Panc1 (cell line): Measurements from ENCODE around the gene ADAMTS2. TPM values are rescaled to one million over a fixed set of nuclear protein-coding genes. Genes with fewer than 3 reads are reported as not detected.

Experiments
- ATAC-seq: fragments of 200-7000 bp; cut with Tn5 transposase; 2 replicates; pipeline ENCODE4 v1.9.1; 2020; ENCODE audit warnings: mild to moderate bottlenecking, moderate library complexity
- BruUV-seq: library from RNA; stranded (reverse); fragments of 400-500 nt; replicated peaks from 2 replicates; lab custom pipeline; 2021; lab: Mats Ljungman, UMichigan
- CTCF ChIA-PET: fragments of 300-600 bp; sonication (Branson Sonifier 250); formaldehyde crosslinking; loops from one replicate; lab custom pipeline; 2022; ENCODE audit warnings: antibody characterized with exemption; lab: Charles Lee
- POLR2A ChIA-PET: fragments of 300-600 bp; sonication (Branson Sonifier 250); formaldehyde crosslinking; loops from one replicate; lab custom pipeline; 2022; ENCODE audit warnings: antibody characterized with exemption; lab: Charles Lee
- DNase-seq: peaks from one replicate; pipeline ENCODE4 v3.0.0-alpha.2; 2010; ENCODE audit warnings: low read depth, low spot score
- H3K27ac ChIP-seq: 2 replicates; pipeline ENCODE4 v1.5.1; 2011; ENCODE audit warnings: mild to moderate bottlenecking, low read length, inconsistent platforms
- H3K27me3 ChIP-seq: fragments of 200-500 bp; sonication (Bioruptor generic); 2 replicates; pipeline ENCODE4 v1.6.0; 2014; ENCODE audit warnings: low read length, inconsistent platforms; ENCODE audit not compliant: control insufficient read depth, insufficient read depth
- H3K36me3 ChIP-seq: fragments of 200-500 bp; sonication (Bioruptor generic); 2 replicates; pipeline ENCODE4 v1.5.1; 2014; ENCODE audit warnings: inconsistent platforms, mild to moderate bottlenecking, low read length, moderate library complexity; ENCODE audit not compliant: control insufficient read depth, insufficient read depth
- H3K4me1 ChIP-seq: 2 replicates; pipeline ENCODE4 v1.5.1; 2011; ENCODE audit warnings: inconsistent platforms, mild to moderate bottlenecking, low read length, moderate library complexity; ENCODE audit not compliant: control insufficient read depth, insufficient read depth
- H3K4me3 ChIP-seq, 2 experiments: 2 replicates each; pipeline ENCODE4 v1.5.1; 2011 to 2012; ENCODE audit warnings: low read depth in 2 of 2, low read length in 2 of 2, mild to moderate bottlenecking in 2 of 2, inconsistent platforms in 1 of 2, moderate library complexity in 1 of 2
- H3K9me3 ChIP-seq: fragments of 200-500 bp; sonication (Bioruptor generic); 2 replicates; pipeline ENCODE4 v1.5.1; 2014; ENCODE audit warnings: low read depth, mild to moderate bottlenecking, inconsistent platforms, low read length, moderate library complexity; ENCODE audit not compliant: control insufficient read depth, insufficient read depth
- POLR2AphosphoS5 ChIP-seq: IDR thresholded peaks from 2 replicates; pipeline ENCODE4 v1.6.1; 2012; ENCODE audit warnings: mild to moderate bottlenecking, low read depth, low read length, moderate library complexity
- SIN3A ChIP-seq: IDR thresholded peaks from 2 replicates; pipeline ENCODE4 v1.6.1; 2012; ENCODE audit warnings: low read depth, mild to moderate bottlenecking, low read length, moderate library complexity, borderline replicate concordance; ENCODE audit not compliant: insufficient read depth
- TCF7L2 ChIP-seq: IDR thresholded peaks from 2 replicates; pipeline ENCODE4 v1.6.1; 2011; ENCODE audit warnings: mild to moderate bottlenecking, low read depth, low read length, inconsistent platforms
- in situ Hi-C: cut with HindIII; loops from 2 replicates; pipeline ENCODE4 v1.10.0; 2016; ENCODE audit warnings: low sequenced_read_pairs, low pct_unique_long_range_greater_than_20kb
- intact Hi-C: fragments of 100-400 bp; cut with micrococcal nuclease; formaldehyde crosslinking; loops from one replicate; pipeline ENCODE4 v1.10.0; 2022; ENCODE audit not compliant: unreplicated experiment
- total RNA-seq: library from RNA; stranded (reverse); gene quantifications from one replicate; pipeline ENCODE4 v1.2.1, GENCODE V29; 2021; ENCODE audit not compliant: unreplicated experiment
- TF ChIP-seq, protein P1 (sequence below), 2 experiments: IDR thresholded peaks; 2 replicates each; pipeline ENCODE4 v1.6.1; 2011 to 2012; ENCODE audit warnings: low read depth in 2 of 2, control low read depth in 1 of 2, low read length in 1 of 2, mild to moderate bottlenecking in 1 of 2, moderate library complexity in 1 of 2; ENCODE audit not compliant: insufficient read depth in 1 of 2
- TF ChIP-seq, protein P2 (sequence below): fragments of 450-650 bp; IDR thresholded peaks from 2 replicates; pipeline ENCODE4 v1.5.1; 2017; ENCODE audit warnings: mild to moderate bottlenecking

The ADAMTS2 gene
- total RNA-seq, 1 experiment from 2014 or later = 0.13 TPM

DNA sequence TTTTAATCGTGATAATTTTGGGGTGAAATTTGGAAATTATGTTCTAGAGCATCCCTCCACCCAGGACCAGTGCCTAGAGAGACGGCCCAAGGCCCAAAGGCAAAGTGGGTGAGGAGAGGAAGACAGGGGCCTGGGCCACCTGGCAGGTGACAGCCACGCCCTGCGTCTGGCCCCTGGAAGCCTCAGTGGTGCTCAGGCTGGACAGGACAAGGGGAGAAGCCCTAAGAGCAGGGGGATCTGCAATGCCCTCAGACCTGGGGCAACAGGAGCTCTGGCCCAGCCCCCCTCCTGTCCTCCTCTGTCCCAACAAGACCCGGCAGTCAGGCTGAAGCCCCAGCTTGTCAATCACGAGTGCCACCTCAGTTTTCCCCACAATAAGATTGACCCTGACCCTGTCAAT, 134.8 kb downstream of the ADAMTS2 start:
- ATAC-seq = no peak
- Histone ChIP-seq H3K4me3 (no peak overlapping the region), H3K27ac (no peak overlapping the region), H3K9me3 (no peaks in the 10 kb centered on the region), H3K27me3 (peaks cover 2% of the 10 kb centered on the region; the same call in 1 of the 2 replicates), H3K36me3 (no peaks in the 10 kb centered on the region), H3K4me1 (no peaks in the 10 kb centered on the region)
- BruUV-seq = no TSS peak
- no peak for DNase-seq
- POLR2A ChIA-PET = interaction anchor here (0.5 kb wide), 2 partner anchors 53 to 550 kb away, joined by 3 to 8 read pairs; no protein-coding TSS in a partner anchor
- in situ Hi-C loops = no loop called here
- CTCF ChIA-PET = no interaction called here
- TF ChIP-seq, protein P1, sequence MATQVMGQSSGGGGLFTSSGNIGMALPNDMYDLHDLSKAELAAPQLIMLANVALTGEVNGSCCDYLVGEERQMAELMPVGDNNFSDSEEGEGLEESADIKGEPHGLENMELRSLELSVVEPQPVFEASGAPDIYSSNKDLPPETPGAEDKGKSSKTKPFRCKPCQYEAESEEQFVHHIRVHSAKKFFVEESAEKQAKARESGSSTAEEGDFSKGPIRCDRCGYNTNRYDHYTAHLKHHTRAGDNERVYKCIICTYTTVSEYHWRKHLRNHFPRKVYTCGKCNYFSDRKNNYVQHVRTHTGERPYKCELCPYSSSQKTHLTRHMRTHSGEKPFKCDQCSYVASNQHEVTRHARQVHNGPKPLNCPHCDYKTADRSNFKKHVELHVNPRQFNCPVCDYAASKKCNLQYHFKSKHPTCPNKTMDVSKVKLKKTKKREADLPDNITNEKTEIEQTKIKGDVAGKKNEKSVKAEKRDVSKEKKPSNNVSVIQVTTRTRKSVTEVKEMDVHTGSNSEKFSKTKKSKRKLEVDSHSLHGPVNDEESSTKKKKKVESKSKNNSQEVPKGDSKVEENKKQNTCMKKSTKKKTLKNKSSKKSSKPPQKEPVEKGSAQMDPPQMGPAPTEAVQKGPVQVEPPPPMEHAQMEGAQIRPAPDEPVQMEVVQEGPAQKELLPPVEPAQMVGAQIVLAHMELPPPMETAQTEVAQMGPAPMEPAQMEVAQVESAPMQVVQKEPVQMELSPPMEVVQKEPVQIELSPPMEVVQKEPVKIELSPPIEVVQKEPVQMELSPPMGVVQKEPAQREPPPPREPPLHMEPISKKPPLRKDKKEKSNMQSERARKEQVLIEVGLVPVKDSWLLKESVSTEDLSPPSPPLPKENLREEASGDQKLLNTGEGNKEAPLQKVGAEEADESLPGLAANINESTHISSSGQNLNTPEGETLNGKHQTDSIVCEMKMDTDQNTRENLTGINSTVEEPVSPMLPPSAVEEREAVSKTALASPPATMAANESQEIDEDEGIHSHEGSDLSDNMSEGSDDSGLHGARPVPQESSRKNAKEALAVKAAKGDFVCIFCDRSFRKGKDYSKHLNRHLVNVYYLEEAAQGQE (IDR thresholded peaks at IDR 0.05; ENCODE audit: insufficient read depth in 1 of 2, low read depth in 2 of 2, low read length in 1 of 2) = no peak
- no peak for TF ChIP-seq SIN3A
- TF ChIP-seq, protein P2, sequence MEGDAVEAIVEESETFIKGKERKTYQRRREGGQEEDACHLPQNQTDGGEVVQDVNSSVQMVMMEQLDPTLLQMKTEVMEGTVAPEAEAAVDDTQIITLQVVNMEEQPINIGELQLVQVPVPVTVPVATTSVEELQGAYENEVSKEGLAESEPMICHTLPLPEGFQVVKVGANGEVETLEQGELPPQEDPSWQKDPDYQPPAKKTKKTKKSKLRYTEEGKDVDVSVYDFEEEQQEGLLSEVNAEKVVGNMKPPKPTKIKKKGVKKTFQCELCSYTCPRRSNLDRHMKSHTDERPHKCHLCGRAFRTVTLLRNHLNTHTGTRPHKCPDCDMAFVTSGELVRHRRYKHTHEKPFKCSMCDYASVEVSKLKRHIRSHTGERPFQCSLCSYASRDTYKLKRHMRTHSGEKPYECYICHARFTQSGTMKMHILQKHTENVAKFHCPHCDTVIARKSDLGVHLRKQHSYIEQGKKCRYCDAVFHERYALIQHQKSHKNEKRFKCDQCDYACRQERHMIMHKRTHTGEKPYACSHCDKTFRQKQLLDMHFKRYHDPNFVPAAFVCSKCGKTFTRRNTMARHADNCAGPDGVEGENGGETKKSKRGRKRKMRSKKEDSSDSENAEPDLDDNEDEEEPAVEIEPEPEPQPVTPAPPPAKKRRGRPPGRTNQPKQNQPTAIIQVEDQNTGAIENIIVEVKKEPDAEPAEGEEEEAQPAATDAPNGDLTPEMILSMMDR = no peak
- TF ChIP-seq TCF7L2 = no peak
- TF ChIP-seq POLR2AphosphoS5 = no peak
- intact Hi-C loops = no loop called here

DNA sequence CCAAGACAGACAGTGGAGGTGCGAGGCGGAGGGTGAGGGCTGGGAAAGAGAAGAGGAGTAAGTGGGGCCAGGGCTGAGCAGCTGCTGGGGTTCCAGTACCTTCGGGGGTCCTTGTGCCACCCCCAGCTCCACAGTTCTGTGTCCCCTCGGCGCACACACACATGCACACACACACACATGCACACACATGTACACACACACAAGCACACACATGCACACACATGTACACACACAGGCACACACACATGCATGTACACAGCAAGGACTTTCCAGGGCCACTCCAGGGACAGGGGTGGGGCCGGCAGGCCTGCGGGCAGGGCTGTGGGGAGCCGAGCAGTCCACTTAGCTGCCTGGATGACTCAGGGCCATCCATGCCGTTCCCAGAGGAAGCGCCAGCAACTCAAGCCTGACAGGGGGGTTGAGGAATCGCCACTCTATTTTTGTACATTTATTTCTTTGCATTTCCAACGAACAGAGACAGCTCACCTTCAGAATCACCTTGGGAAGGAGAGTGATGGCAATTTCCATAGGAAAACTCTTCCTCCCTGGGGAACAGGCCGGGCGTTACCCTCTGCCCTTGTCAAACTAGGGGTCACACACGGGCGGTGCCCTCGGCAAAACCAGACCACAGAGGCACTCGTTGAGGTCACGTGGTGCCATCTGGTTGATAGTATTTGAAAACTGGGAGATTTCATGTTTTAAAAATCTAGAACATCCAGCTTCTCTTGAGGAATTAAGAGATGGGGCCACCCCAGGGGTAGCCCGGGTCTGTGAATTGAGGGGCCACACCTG, 135.7 kb downstream of the ADAMTS2 start:
- Histone ChIP-seq H3K9me3 (no peaks in the 10 kb centered on the region), H3K27ac (no peak overlapping the region), H3K36me3 (no peaks in the 10 kb centered on the region), H3K4me3 (no peak overlapping the region), H3K27me3 (peaks cover 2% of the 10 kb centered on the region; the same call in 1 of the 2 replicates), H3K4me1 (no peaks in the 10 kb centered on the region)
- no peak for TF ChIP-seq SIN3A
- BruUV-seq = no TSS peak
- DNase-seq = no peak
- ATAC-seq = peak; percentile 62; the same call in 1 of the 2 replicates
- CTCF ChIA-PET = interaction anchor here (0.5 to 0.6 kb wide), 2 partner anchors 21 to 1002 kb away, joined by 3 to 8 read pairs; no protein-coding TSS in a partner anchor
- in situ Hi-C loops (no loop called here), intact Hi-C loops (no loop called here)
- POLR2A ChIA-PET = no interaction called here
